HG03025 (cell line): ENCODE data around the gene C2.
"Not testable (repeated sequence)": the region's sequence is repeated elsewhere in the genome, so short reads cannot be mapped to it uniquely, and the experiment has no call there.

Source experiments
- ATAC-seq: cut with Tn5 transposase; IDR thresholded peaks from one replicate; pipeline ENCODE4 v1.9.1; 2021; ENCODE audit warnings: mild to moderate bottlenecking, moderate library complexity; ENCODE audit not compliant: unreplicated experiment, low FRiP score

C2 gene

GRCh38 chr6:31972709-31973350 is 45.3 kb downstream of the C2 start:
- no peak for ATAC-seq

GRCh38 chr6:31976065-31976464 is 48.5 kb downstream of the C2 start:
- not testable (repeated sequence) for ATAC-seq

- no peak for ATAC-seq
These were observed 50.4 kb downstream of the C2 start for GRCh38 chr6:31977816-31978431.

GRCh38 chr6:31978831-31979230 is 51.3 kb downstream of the C2 start:
- ATAC-seq = no peak

GRCh38 chr6:31979238-31979898 is 51.9 kb downstream of the C2 start:
- ATAC-seq = no peak

- not testable (repeated sequence) for ATAC-seq
These were observed 52.8 kb downstream of the C2 start for GRCh38 chr6:31980195-31980876.

GRCh38 chr6:31980998-31981397 is 53.5 kb downstream of the C2 start:
- ATAC-seq = not testable (repeated sequence)

- ATAC-seq = not testable (repeated sequence)
These were observed 54.2 kb downstream of the C2 start, which contains the start of gene C4A for GRCh38 chr6:31981744-31982143. TSS of gene C4A (plus strand) at chr6:31982057. CDS start at chr6:31982108, 51 bp downstream.

- not testable (repeated sequence) for ATAC-seq
These were observed 61.8 kb downstream of the C2 start for GRCh38 chr6:31989363-31989762.

GRCh38 chr6:31994421-31994820 is 66.9 kb downstream of the C2 start:
- not testable (repeated sequence) for ATAC-seq
